GM20431 (cell line): ENCODE measurements around the gene EPHA1.

ENCODE experiments used
- in situ Hi-C: fragments of 300-500 bp; cut with MseI, MboI; formaldehyde crosslinking; loops from one replicate; pipeline ENCODE4 v1.15.0; 2020; ENCODE audit warnings: low sequenced_read_pairs; ENCODE audit not compliant: unreplicated experiment

EPHA1 gene

GRCh38 chr7:143380646-143381426, 27.8 kb downstream of the EPHA1 start, which contains the start of gene ZYX:
Gene ZYX (plus strand): TSS chr7:143381345. CDS start chr7:143381572, 227 bp downstream.
- in situ Hi-C loops: no loop called here

DNA sequence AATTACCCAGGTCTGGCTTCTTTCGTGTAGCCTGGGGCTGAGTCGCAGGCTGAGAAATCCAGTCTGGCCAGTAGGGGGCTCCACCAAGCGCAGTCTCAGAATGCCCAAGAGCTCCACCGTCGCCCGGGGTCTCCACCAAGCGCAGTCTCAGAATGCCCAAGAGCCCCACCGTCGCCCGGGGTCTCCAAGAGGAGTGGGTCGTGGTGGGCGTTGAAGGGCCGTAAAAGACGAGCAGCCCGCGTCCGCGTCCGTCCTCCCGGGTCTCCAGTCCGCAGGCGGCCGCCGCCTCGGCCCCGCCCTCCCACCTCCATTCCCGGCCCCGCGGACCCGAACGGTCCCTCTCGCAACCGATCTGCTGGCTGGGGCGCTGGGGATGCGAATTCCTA, 28.4 kb downstream of the EPHA1 start:
- in situ Hi-C loops: no loop called here

GRCh38 chr7:143379611-143380259, 28.9 kb downstream of the EPHA1 start:
- in situ Hi-C loops: no loop called here

- in situ Hi-C loops: no loop called here
Observed at GRCh38 chr7:143376396-143376795, 32.3 kb downstream of the EPHA1 start.

GRCh38 chr7:143375298-143376034, 33.2 kb downstream of the EPHA1 start:
- in situ Hi-C loops: no loop called here

DNA sequence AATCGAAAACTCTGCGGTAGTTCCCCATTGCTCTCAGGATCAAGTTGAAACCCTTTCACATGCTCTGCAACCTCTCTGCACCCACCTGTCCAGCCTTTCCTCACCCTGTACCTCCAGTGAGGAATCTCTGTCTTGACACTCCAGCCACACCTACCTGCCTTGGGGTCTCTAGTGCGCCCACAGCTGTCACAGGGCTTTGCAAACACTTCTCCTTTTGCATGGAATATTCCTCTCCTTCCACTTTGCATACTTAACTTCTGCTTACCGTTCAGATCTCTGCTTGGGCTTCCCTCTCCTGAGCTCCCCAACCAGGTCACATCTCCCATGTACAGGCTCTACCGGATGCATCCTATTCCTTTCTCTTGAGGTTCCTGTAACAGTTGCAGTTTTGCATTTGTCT, 34.1 kb downstream of the EPHA1 start:
- in situ Hi-C loops: no loop called here

GRCh38 chr7:143373255-143373794, 35.3 kb downstream of the EPHA1 start:
- in situ Hi-C loops: no loop called here

- in situ Hi-C loops: no loop called here
Observed at GRCh38 chr7:143372070-143372469, 36.6 kb downstream of the EPHA1 start.

GRCh38 chr7:143369678-143370651, 38.7 kb downstream of the EPHA1 start:
- in situ Hi-C loops: no loop called here

DNA sequence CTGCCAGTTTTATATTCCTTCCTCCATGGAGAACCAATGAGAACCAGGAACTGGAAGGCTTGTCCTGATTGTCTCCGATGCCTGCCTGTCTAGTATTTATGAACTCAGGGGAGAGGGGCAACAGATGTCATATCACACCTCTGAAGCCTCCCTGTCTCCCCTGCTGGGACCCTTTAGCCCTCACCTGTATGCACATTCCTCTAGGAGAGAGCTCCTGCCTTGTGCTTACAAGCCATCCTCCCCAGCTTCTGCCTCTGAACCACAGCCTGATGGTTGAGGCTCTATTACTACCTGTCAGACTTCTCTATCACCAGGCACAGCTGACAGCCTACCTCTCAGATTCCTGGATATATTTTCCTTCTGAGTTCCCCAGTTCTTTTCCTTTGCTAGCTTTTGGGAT, 40.3 kb downstream of the EPHA1 start:
- in situ Hi-C loops: no loop called here

- in situ Hi-C loops: no loop called here
Observed at GRCh38 chr7:143367972-143368371, 40.7 kb downstream of the EPHA1 start.

GRCh38 chr7:143363016-143363937, 45.4 kb downstream of the EPHA1 start:
- in situ Hi-C loops: no loop called here

DNA sequence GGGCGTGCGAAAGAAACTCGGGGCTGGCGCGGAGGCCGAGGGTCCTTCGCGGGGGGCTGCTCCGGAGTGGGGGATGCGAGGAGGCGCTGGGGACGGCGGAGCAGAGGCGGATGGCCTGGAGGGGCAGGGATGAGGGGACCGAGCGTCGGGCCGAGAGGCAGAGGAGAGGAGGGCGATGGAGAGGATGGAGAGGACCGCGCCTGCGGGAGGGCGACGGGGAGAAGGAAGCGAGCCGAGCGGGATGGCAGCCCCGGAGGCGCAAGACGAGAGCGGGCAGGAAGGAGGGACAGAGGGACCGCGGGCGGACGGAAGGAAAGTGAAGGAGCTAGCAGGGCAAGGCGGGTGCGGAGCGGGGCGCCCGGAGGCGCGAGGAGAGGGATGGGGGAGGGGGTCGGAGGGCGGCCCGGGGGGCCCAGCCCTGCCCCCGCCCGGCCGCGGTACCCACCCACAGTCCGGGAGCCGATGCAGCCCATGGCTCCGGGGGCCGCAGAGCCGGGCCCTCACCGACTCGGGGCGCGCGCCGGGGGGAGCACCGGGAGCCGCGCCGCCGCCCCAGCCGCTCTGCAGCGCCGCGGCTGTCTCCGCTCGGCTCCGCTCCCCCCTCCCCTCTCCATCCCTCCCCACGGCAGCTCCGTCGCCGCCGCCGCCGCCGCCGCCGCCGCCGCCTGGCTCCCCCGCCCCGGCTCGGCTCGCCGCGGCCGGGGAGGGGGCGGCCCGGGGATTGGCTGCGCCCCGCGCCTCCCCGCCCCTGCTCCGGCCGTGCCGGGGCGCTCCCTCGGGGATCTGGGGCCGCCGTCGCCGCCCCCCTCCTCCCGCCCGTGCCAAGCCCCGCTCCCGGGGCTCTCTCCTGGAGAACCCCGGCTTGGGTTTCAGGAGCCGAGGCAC, 46.3 kb downstream of the EPHA1 start, which contains the start of gene FAM131B:
Gene FAM131B (minus strand): TSS at position 583 of the 885 bp plus-strand sequence. CDS start 110 bp downstream, at position 473.
- in situ Hi-C loops: no loop called here

GRCh38 chr7:143361552-143362130, 47.0 kb downstream of the EPHA1 start:
- in situ Hi-C loops: no loop called here

- in situ Hi-C loops: no loop called here
Observed at GRCh38 chr7:143360788-143361551, 47.7 kb downstream of the EPHA1 start.

- in situ Hi-C loops: no loop called here
Observed at GRCh38 chr7:143359771-143360353, 48.8 kb downstream of the EPHA1 start.
